ENCODE measurements around the gene MSL3.

MSL3 gene

GRCh38 chrX:11750046-11750445 is 8.0 kb upstream of the MSL3 start:
- H3K36me3 ChIP-seq (ENCODE audit: control insufficient read depth in 2 of 2, insufficient read depth in 1 of 2, low read length in 2 of 2), result no peaks in the 10 kb centered on the region
- H3K9me3 ChIP-seq (ENCODE audit: control insufficient read depth, insufficient read depth, low read depth, low read length), result no peaks in the 10 kb centered on the region
- POLR2A ChIA-PET, result no interaction called here
- CTCF ChIA-PET, result no interaction called here
- peaks cover 2% of the 10 kb centered on the region; the same call in 1 of the 2 replicates for H3K4me1 ChIP-seq (ENCODE audit: control insufficient read depth, insufficient read depth, low read length)
- no peak overlapping the region for H3K4me3 ChIP-seq (ENCODE audit: low read depth, low read length)
- no peak for TF ChIP-seq ZBTB7A (tag by site-specific recombination; IDR thresholded peaks at IDR 0.05; ENCODE audit: low read depth)
- no peak for TF ChIP-seq OSR2 (tag by site-specific recombination; IDR thresholded peaks at IDR 0.05)
- TF ChIP-seq OVOL3 (tag by site-specific recombination; IDR thresholded peaks at IDR 0.05), result no peak
- no peak for TF ChIP-seq ZNF146 (tag by site-specific recombination; IDR thresholded peaks at IDR 0.05)
- no peak for TF ChIP-seq ZBTB49 (tag by site-specific recombination; IDR thresholded peaks at IDR 0.05; ENCODE audit: low read depth)
- TF ChIP-seq ZNF548 (tag by site-specific recombination; IDR thresholded peaks at IDR 0.05), result no peak
- no peak for TF ChIP-seq ZNF664 (tag by site-specific recombination; IDR thresholded peaks at IDR 0.05)
- no peak overlapping the region for H3K27ac ChIP-seq (ENCODE audit: extremely low read depth, low read depth, low read length)

- ChIA-PET POLR2A (no interaction called here), CTCF (no interaction called here)
- Histone ChIP-seq H3K27ac (ENCODE audit: extremely low read depth, low read depth, low read length) (no peak overlapping the region), H3K36me3 (ENCODE audit: control insufficient read depth in 2 of 2, insufficient read depth in 1 of 2, low read length in 2 of 2) (no peaks in the 10 kb centered on the region), H3K9me3 (ENCODE audit: control insufficient read depth, insufficient read depth, low read depth, low read length) (no peaks in the 10 kb centered on the region), H3K4me3 (ENCODE audit: low read depth, low read length) (no peak overlapping the region), H3K4me1 (ENCODE audit: control insufficient read depth, insufficient read depth, low read length) (peaks cover 2% of the 10 kb centered on the region)
- no peak for TF ChIP-seq ZNF404 (tag by site-specific recombination; IDR thresholded peaks at IDR 0.05)
- TF ChIP-seq TCF7L2 (IDR thresholded peaks at IDR 0.05; ENCODE audit: borderline replicate concordance, low read depth, low read length), result no peak
- TF ChIP-seq ZNF513 (tag by site-specific recombination; IDR thresholded peaks at IDR 0.05), result no peak
- TF ChIP-seq HOXD13 (CRISPR knock-in tag; IDR thresholded peaks at IDR 0.05; ENCODE audit: borderline replicate concordance), result no peak
- TF ChIP-seq ZNF830 (tag by site-specific recombination; IDR thresholded peaks at IDR 0.05; ENCODE audit: low read depth), result no peak
- TF ChIP-seq GLI4 (tag by site-specific recombination; IDR thresholded peaks at IDR 0.05), result no peak
- TF ChIP-seq OVOL3 (tag by site-specific recombination; IDR thresholded peaks at IDR 0.05), result no peak
- no peak for TF ChIP-seq TSHZ1 (tag by site-specific recombination; IDR thresholded peaks at IDR 0.05; ENCODE audit: borderline replicate concordance)
- TF ChIP-seq ZNF114 (tag by site-specific recombination; IDR thresholded peaks at IDR 0.05), result no peak
- no peak for TF ChIP-seq PRDM6 (tag by site-specific recombination; IDR thresholded peaks at IDR 0.05)
- no peak for TF ChIP-seq GLIS1 (tag by site-specific recombination; IDR thresholded peaks at IDR 0.05)
- no peak for TF ChIP-seq BCL11B (tag by site-specific recombination; IDR thresholded peaks at IDR 0.05; ENCODE audit: low read depth)
Measured at GRCh38 chrX:11750694-11751093, 7.3 kb upstream of the MSL3 start.
